ENCODE results near the gene SLC25A46.
"Not testable (repeated sequence)": the region's sequence is repeated elsewhere in the genome, so short reads cannot be mapped to it uniquely, and the experiment has no call there.

The SLC25A46 gene

DNA sequence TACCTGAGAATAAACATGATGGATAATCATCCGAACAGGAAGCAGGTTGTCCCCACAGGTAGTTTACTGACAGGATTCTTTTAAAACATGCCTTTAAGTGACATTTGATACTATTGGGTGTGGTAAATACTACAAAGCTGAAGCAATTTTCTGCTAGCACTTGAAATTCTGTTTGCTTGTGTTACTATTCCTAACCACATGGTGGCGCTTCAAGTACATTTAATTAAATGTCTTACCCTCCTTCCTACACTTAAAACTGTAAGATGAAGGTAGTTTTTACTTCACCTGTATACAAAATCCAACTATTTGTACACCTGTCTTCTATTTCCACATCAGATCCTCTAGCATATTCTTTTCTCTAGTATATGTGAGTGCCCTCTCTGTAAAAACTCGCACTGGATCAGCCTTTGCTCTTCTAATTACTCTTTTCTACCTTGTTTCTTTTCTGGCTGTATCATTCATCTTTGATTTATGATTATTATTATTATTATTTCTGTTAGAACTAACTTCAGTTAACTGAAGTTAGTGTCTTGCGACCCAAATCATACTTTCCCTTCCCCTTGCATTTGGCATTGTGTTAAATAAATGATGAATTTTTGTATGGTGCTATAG, 18.4 kb downstream of the SLC25A46 start:
- DNase-seq (ENCODE audit: low read depth in 2 of 2) = no peak

- no peak for DNase-seq (ENCODE audit: low read depth in 2 of 2)
Measured at GRCh38 chr5:110760158-110760557, 21.4 kb downstream of the SLC25A46 start.

GRCh38 chr5:110768138-110768860, 29.5 kb downstream of the SLC25A46 start:
- DNase-seq (ENCODE audit: low read depth in 2 of 2) = no peak

- DNase-seq (ENCODE audit: low read depth in 2 of 2) = no peak
Measured at GRCh38 chr5:110769000-110769681, 30.3 kb downstream of the SLC25A46 start.

DNA sequence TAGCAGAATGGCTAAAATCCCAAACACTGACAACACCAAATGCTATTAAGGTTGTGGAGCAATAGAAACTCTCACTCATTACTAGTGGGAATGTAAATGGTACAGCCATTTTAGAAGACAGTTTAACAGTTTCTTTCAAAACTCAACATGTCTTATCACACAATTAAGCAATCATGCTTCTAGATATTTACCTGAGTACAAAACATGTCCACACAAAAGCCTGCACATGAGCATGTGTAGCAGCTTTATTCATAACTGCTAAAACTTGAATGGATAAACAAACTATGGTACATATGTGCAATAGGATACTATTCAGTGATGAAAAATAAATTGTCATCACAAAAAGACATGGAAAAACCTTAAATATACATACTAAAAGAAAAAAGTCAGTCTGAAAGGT, 31.5 kb downstream of the SLC25A46 start:
- no peak for DNase-seq (ENCODE audit: low read depth in 2 of 2)

DNA sequence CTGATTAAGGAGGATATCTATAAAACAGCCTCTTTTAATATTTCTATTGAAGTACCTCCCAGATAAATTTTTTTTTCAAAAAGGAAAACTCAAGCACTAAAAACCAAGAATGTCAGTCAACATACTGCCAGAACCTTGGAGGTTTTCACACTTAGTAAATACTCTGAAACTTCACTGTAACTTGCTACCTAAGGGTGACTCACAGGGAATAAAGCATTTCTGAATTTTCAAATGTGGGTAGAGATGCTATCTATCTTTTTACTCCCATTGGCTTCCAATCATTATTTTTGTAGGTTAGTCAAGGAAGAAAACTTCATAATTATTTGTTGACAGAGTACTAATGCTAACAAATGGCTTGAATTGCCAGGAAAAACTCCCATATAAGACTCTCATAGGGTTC, 46.1 kb downstream of the SLC25A46 start:
- DNase-seq (ENCODE audit: low read depth in 2 of 2) = no peak

DNA sequence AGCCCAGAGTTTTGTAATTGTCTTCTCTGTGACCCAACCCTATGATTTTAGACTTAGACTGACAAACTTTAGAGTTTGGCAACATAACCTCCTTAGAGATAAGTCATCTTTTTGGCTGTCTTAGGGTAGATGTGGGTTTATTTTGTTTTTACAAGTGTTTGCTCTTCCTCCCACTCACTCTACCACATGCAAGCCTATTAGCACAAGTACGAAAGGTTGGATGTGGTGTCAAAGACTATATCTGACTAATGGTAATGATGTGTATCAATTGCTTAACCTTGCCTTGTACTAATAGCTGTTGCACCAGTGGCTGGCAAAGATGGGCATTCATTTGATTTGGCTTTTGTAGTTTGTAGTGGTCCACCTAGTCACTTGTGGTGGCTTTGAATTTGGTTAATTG, 46.5 kb downstream of the SLC25A46 start:
- no peak for DNase-seq (ENCODE audit: low read depth in 2 of 2)

DNA sequence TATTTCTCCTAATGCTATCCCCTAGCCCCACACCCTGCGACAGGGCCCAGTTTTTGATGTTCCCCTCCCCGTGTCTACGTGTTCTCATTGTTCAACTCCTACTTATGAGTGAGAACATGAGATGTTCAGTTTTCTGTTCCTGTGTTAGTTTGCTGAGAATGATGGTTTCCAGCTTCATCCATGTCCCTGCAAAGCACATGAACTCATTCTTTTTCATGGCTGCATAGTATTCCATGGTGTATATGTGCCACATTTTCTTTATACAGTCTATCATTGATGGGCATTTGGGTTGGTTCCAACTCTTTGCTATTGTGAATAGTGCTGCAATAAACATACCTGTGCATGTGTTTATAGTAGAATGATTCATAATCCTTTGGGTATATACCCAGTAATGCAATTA, 49.2 kb downstream of the SLC25A46 start:
- not testable (repeated sequence) for DNase-seq (ENCODE audit: low read depth in 2 of 2)

- DNase-seq (ENCODE audit: low read depth in 2 of 2) = no peak
Measured at GRCh38 chr5:110790673-110791072, 51.9 kb downstream of the SLC25A46 start.

- DNase-seq (ENCODE audit: low read depth in 2 of 2) = no peak
Measured at GRCh38 chr5:110802998-110803397, 64.2 kb downstream of the SLC25A46 start.

DNA sequence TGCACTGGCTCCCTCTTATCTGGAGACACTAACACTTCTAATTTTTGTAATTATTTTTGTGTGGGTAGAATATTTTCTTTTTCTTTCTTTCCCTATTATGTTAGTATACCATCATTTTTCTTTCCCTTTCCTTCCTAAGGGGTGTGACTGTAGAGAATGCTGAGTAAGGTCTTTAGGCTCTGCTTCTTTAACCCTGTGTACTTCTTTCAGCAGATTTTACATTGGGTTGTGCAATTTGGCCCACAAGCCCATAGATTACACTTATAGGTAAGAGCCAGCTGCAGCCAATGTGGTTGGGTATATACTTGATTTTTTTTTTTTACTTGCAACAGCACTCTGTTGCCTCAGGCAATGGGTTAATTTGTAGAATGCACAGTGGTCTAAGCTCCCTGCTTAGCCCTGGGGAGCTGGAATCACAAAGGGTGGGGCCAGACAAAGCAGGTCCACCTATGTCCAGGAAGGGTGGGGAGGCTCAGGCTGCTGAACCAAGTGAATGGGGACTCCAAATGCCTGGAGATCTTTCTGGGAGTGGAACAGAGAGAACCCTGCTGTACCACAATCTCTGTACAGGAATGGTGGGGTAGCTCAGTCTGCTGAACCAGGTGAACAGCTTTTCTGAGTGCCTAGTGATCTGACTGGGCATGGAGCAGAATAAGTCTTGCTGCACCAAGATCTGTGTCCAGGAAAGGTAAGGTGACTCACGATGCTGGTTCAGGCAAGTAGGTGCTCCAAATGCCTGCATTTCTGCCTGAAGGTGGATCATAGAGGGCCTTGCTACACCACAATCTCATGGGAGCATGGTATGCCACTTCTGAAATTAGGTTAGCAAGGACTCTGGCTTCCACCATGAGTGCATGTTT, 64.9 kb downstream of the SLC25A46 start:
- no peak for DNase-seq (ENCODE audit: low read depth in 2 of 2)

- DNase-seq (ENCODE audit: low read depth in 2 of 2) = no peak
Measured at GRCh38 chr5:110807169-110807568, 68.4 kb downstream of the SLC25A46 start.

DNA sequence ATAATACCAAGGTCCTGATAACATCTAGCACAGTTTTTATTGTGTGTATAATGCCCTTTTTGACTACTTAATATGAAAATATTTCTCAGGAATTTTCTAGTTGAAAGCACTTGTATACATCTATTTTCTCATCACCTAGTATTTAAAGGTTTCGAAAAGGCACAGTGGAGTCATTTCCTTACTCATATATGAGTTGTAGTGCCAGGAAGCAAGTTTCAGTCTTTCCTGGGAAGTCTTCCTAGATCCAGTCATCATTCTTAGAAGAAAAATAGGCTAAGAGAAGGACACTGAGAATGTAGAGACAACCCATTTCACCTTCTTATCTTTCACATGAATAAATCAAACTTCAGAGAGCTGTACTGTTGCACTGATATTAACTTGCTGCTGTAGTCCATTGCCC, 70.2 kb downstream of the SLC25A46 start:
- no peak for DNase-seq (ENCODE audit: low read depth in 2 of 2)

All from stimulated activated CD4-positive, alpha-beta T cell treated with anti-CD3 and anti-CD28 coated beads, Interleukin-4, amount 100 ng/mL, for 48 hours (primary cell).